ENCODE data around the gene USP10.

The USP10 gene

GRCh38 chr16:84787263-84787622, 87.4 kb downstream of the USP10 start:
- H3K36me3 ChIP-seq (ENCODE audit: insufficient read depth, low read length), result no peaks in the 10 kb centered on the region

GRCh38 chr16:84788920-84789391, 89.2 kb downstream of the USP10 start:
- Histone ChIP-seq H3K4me3 (ENCODE audit: low read length) (no peak overlapping the region), H3K4me2 (ENCODE audit: low read length) (no peak overlapping the region)

More at GRCh38 chr16:84787263-84787622, 87.4 kb downstream of the USP10 start:
- no peak overlapping the region for H3K4me2 ChIP-seq (ENCODE audit: low read length)
- no peaks in the 10 kb centered on the region for H3K27me3 ChIP-seq (ENCODE audit: control insufficient read depth, insufficient read depth, low read length)
- no peaks in the 10 kb centered on the region for H3K4me1 ChIP-seq (ENCODE audit: control insufficient read depth, insufficient read depth, low read length)
- no peaks in the 10 kb centered on the region for H3K9me3 ChIP-seq (replicated peaks; ENCODE audit: low read length)
- H3K9ac ChIP-seq (ENCODE audit: low read depth, low read length), result no peak overlapping the region
- no peak overlapping the region for H3K4me3 ChIP-seq (ENCODE audit: low read length)

GRCh38 chr16:84789431-84789830, 89.6 kb downstream of the USP10 start:
- Histone ChIP-seq H3K9me3 (replicated peaks; ENCODE audit: low read length) (no peaks in the 10 kb centered on the region), H3K27me3 (ENCODE audit: control insufficient read depth, insufficient read depth, low read length) (no peaks in the 10 kb centered on the region), H3K4me2 (ENCODE audit: low read length) (no peak overlapping the region), H3K4me3 (ENCODE audit: low read length) (no peak overlapping the region), H3K4me1 (ENCODE audit: control insufficient read depth, insufficient read depth, low read length) (no peaks in the 10 kb centered on the region), H3K36me3 (ENCODE audit: insufficient read depth, low read length) (no peaks in the 10 kb centered on the region), H3K9ac (ENCODE audit: low read depth, low read length) (no peak overlapping the region)

More at GRCh38 chr16:84788920-84789391, 89.2 kb downstream of the USP10 start:
- Histone ChIP-seq H3K36me3 (ENCODE audit: insufficient read depth, low read length) (no peaks in the 10 kb centered on the region), H3K27me3 (ENCODE audit: control insufficient read depth, insufficient read depth, low read length) (no peaks in the 10 kb centered on the region), H3K9me3 (replicated peaks; ENCODE audit: low read length) (no peaks in the 10 kb centered on the region), H3K9ac (ENCODE audit: low read depth, low read length) (no peak overlapping the region), H3K4me1 (ENCODE audit: control insufficient read depth, insufficient read depth, low read length) (no peaks in the 10 kb centered on the region)

- H3K36me3 ChIP-seq (ENCODE audit: insufficient read depth, low read length), result no peaks in the 10 kb centered on the region
- H3K27me3 ChIP-seq (ENCODE audit: control insufficient read depth, insufficient read depth, low read length), result no peaks in the 10 kb centered on the region
- H3K9me3 ChIP-seq (replicated peaks; ENCODE audit: low read length), result no peaks in the 10 kb centered on the region
- no peak overlapping the region for H3K4me3 ChIP-seq (ENCODE audit: low read length)
- H3K4me1 ChIP-seq (ENCODE audit: control insufficient read depth, insufficient read depth, low read length), result no peaks in the 10 kb centered on the region
- H3K9ac ChIP-seq (ENCODE audit: low read depth, low read length), result no peak overlapping the region
- H3K4me2 ChIP-seq (ENCODE audit: low read length), result no peak overlapping the region
Observed at GRCh38 chr16:84790301-84790700, 90.5 kb downstream of the USP10 start.

- no peak overlapping the region for H3K9ac ChIP-seq (ENCODE audit: low read depth, low read length)
- H3K9me3 ChIP-seq (replicated peaks; ENCODE audit: low read length), result no peaks in the 10 kb centered on the region
- H3K36me3 ChIP-seq (ENCODE audit: insufficient read depth, low read length), result no peaks in the 10 kb centered on the region
- H3K4me2 ChIP-seq (ENCODE audit: low read length), result no peak overlapping the region
- H3K27me3 ChIP-seq (ENCODE audit: control insufficient read depth, insufficient read depth, low read length), result no peaks in the 10 kb centered on the region
- no peaks in the 10 kb centered on the region for H3K4me1 ChIP-seq (ENCODE audit: control insufficient read depth, insufficient read depth, low read length)
- H3K4me3 ChIP-seq (ENCODE audit: low read length), result no peak overlapping the region
Observed at GRCh38 chr16:84791088-84791487, 91.3 kb downstream of the USP10 start.

GRCh38 chr16:84791501-84791900, 91.7 kb downstream of the USP10 start:
- Histone ChIP-seq H3K4me2 (ENCODE audit: low read length) (no peak overlapping the region), H3K9me3 (replicated peaks; ENCODE audit: low read length) (no peaks in the 10 kb centered on the region), H3K36me3 (ENCODE audit: insufficient read depth, low read length) (no peaks in the 10 kb centered on the region), H3K27me3 (ENCODE audit: control insufficient read depth, insufficient read depth, low read length) (no peaks in the 10 kb centered on the region), H3K4me1 (ENCODE audit: control insufficient read depth, insufficient read depth, low read length) (no peaks in the 10 kb centered on the region), H3K9ac (ENCODE audit: low read depth, low read length) (no peak overlapping the region), H3K4me3 (ENCODE audit: low read length) (no peak overlapping the region)

GRCh38 chr16:84794186-84794585, 94.4 kb downstream of the USP10 start:
- H3K4me3 ChIP-seq (ENCODE audit: low read length), result no peak overlapping the region
- no peaks in the 10 kb centered on the region for H3K4me1 ChIP-seq (ENCODE audit: control insufficient read depth, insufficient read depth, low read length)
- no peaks in the 10 kb centered on the region for H3K36me3 ChIP-seq (ENCODE audit: insufficient read depth, low read length)
- H3K9ac ChIP-seq (ENCODE audit: low read depth, low read length), result no peak overlapping the region
- H3K9me3 ChIP-seq (replicated peaks; ENCODE audit: low read length), result no peaks in the 10 kb centered on the region
- H3K4me2 ChIP-seq (ENCODE audit: low read length), result no peak overlapping the region
- H3K27me3 ChIP-seq (ENCODE audit: control insufficient read depth, insufficient read depth, low read length), result no peaks in the 10 kb centered on the region

- Histone ChIP-seq H3K4me2 (ENCODE audit: low read length) (no peak overlapping the region), H3K4me3 (ENCODE audit: low read length) (no peak overlapping the region), H3K27me3 (ENCODE audit: control insufficient read depth, insufficient read depth, low read length) (no peaks in the 10 kb centered on the region), H3K9ac (ENCODE audit: low read depth, low read length) (no peak overlapping the region), H3K36me3 (ENCODE audit: insufficient read depth, low read length) (no peaks in the 10 kb centered on the region), H3K4me1 (ENCODE audit: control insufficient read depth, insufficient read depth, low read length) (no peaks in the 10 kb centered on the region), H3K9me3 (replicated peaks; ENCODE audit: low read length) (no peaks in the 10 kb centered on the region)
Observed at GRCh38 chr16:84794626-84795025, 94.8 kb downstream of the USP10 start.

- H3K27me3 ChIP-seq (ENCODE audit: control insufficient read depth, insufficient read depth, low read length), result no peaks in the 10 kb centered on the region
- no peak overlapping the region for H3K4me3 ChIP-seq (ENCODE audit: low read length)
- no peaks in the 10 kb centered on the region for H3K9me3 ChIP-seq (replicated peaks; ENCODE audit: low read length)
- no peak overlapping the region for H3K4me2 ChIP-seq (ENCODE audit: low read length)
- no peaks in the 10 kb centered on the region for H3K4me1 ChIP-seq (ENCODE audit: control insufficient read depth, insufficient read depth, low read length)
- no peaks in the 10 kb centered on the region for H3K36me3 ChIP-seq (ENCODE audit: insufficient read depth, low read length)
- no peak overlapping the region for H3K9ac ChIP-seq (ENCODE audit: low read depth, low read length)
Observed at GRCh38 chr16:84795329-84796053, 95.7 kb downstream of the USP10 start.

- Histone ChIP-seq H3K4me1 (ENCODE audit: control insufficient read depth, insufficient read depth, low read length) (no peaks in the 10 kb centered on the region), H3K27me3 (ENCODE audit: control insufficient read depth, insufficient read depth, low read length) (no peaks in the 10 kb centered on the region), H3K4me3 (ENCODE audit: low read length) (no peak overlapping the region), H3K36me3 (ENCODE audit: insufficient read depth, low read length) (no peaks in the 10 kb centered on the region), H3K9ac (ENCODE audit: low read depth, low read length) (no peak overlapping the region), H3K9me3 (replicated peaks; ENCODE audit: low read length) (no peaks in the 10 kb centered on the region), H3K4me2 (ENCODE audit: low read length) (no peak overlapping the region)
Observed at GRCh38 chr16:84800158-84800978, 100.6 kb downstream of the USP10 start.

- H3K4me2 ChIP-seq (ENCODE audit: low read length), result no peak overlapping the region
- no peaks in the 10 kb centered on the region for H3K9me3 ChIP-seq (replicated peaks; ENCODE audit: low read length)
- H3K4me3 ChIP-seq (ENCODE audit: low read length), result no peak overlapping the region
- H3K27me3 ChIP-seq (ENCODE audit: control insufficient read depth, insufficient read depth, low read length), result no peaks in the 10 kb centered on the region
- no peak overlapping the region for H3K9ac ChIP-seq (ENCODE audit: low read depth, low read length)
- H3K36me3 ChIP-seq (ENCODE audit: insufficient read depth, low read length), result no peaks in the 10 kb centered on the region
- H3K4me1 ChIP-seq (ENCODE audit: control insufficient read depth, insufficient read depth, low read length), result no peaks in the 10 kb centered on the region
Observed at GRCh38 chr16:84803146-84803545, 103.3 kb downstream of the USP10 start.

All from skeletal muscle satellite cell (primary cell).